Measurements from ENCODE around the gene CTPS1. TPM values are rescaled to one million over a fixed set of nuclear protein-coding genes. Genes with fewer than 3 reads are reported as not detected.

CTPS1 gene
- polyA plus RNA-seq, 4 donors: 26.2 to 36.3 (median 29.5) TPM

Other genes starting within 250 kb of the CTPS1 start
- 1 to 10 TPM; 1.3 to 2.9 (median 1.7) TPM for gene KCNQ4, start 195.9 kb upstream of the CTPS1 start, polyA plus RNA-seq (ENCODE audit: insufficient read length in 4 of 4)
- 1 to 10 TPM; 2.6 to 6.3 (median 3.8) TPM for gene CITED4, start 117.3 kb upstream of the CTPS1 start, polyA plus RNA-seq (ENCODE audit: insufficient read length in 4 of 4)
- 1 to 10 TPM in 1 of 4 donors, under 1 TPM in 3; 0.36 to 1.1 (median 0.42) TPM for gene SLFNL1, start 42.0 kb downstream of the CTPS1 start, polyA plus RNA-seq (ENCODE audit: insufficient read length in 4 of 4)

Measured in left renal pelvis (tissue), 4 donors.